DMS114 treated with DMSO at 0.1 percent for 48 hours (cell line): ENCODE measurements around the gene CARD8.
"Not testable (repeated sequence)": the region's sequence is repeated elsewhere in the genome, so short reads cannot be mapped to it uniquely, and the experiment has no call there.

Experiments
- DNase-seq: peaks from one replicate; lab custom pipeline; 2025; ENCODE audit not compliant: unreplicated experiment; lab: John Stamatoyannopoulos, UW

CARD8 gene

DNA sequence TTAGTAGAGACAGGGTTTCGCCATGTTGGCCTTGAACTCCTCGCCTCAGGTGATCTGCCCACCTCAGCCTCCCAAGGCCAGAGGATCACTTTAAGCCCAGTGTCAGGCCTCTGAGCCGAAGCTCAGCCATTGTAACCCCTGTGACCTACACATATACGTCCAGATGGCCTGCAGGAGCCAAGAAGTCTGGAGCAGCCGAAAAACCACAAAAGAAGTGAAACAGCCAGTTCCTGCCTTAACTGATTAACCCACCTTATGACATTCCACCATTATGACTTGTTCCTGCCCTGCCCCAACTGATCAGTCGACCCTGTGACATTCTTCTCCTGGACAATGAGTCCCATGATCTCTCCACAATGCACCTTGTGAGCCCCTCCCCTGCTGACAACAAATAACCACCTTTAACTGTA, 13.9 kb upstream of the CARD8 start:
- DNase-seq, result not testable (repeated sequence)

DNA sequence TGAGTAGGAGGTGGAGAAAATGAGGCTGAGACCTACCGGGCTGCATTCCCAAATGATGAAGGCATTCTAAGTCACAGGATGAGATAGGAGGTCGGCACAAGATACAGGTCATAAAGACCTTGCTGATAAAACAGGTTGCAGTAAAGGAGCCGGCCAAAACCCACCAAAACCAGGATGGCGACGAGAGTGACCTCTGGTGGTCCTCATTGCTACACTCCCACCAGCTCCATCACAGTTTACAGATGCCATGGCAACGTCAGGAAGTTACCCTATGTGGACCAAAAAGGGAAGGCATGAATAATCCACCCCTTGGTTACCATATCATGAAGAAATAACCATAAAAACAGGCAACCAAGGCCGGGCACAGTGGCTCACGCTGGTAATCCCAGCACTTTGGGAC, 9.6 kb upstream of the CARD8 start:
- DNase-seq, result not testable (repeated sequence)

DNA sequence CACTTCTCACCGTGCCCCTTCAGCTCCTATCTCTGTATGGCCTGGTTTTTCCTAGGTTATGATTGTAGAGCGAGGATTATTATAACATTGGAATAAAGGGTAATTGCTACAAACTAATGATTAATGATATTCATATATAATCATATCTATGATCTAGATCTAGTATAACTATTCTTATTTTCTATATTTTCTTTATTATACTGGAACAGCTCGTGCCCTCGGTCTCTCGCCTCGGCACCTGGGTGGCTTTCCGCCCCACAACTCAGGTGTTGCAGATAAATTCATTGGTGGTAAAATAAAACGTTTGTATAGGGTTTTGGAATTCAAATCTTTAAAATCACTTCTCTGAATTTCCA, 4.6 kb upstream of the CARD8 start:
- DNase-seq, result not testable (repeated sequence)

DNA sequence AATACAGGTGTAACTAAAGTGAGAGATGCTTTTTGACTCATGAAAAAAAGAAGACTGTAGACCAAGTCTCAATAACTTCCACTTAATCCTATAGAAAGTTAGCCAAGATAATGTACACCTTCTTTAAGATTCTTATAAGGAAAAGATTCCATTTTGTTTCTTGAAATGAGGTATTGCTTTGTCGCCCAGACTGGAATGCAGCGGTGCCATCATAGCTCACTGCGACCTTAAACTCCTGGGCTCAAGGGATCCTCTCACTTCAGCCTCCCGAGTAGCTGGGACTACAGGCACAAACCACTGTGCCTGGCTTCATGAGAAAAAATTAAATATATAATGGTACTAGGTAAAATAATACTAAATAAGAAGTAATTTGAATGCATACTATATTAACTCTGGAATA, 3.3 kb upstream of the CARD8 start:
- not testable (repeated sequence) for DNase-seq

DNA sequence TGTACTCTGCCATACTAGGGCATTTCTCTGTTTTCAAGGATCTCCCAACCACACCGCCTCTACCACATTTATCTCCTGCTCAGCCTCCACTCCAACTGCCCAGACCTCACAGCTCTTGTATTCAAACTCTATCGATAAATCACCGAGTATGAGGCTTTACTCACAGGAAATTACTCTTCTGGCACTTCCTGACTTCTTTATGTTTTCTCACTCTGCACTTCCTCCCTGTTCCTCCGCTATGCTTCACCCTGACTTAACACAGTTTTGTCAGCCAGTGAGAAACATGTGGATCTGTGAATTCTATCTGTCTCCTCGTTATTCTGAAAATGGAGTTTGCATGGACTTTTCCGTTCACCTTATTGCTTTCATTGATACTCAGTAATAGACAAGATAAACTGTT, 2.6 kb upstream of the CARD8 start:
- no peak for DNase-seq

DNA sequence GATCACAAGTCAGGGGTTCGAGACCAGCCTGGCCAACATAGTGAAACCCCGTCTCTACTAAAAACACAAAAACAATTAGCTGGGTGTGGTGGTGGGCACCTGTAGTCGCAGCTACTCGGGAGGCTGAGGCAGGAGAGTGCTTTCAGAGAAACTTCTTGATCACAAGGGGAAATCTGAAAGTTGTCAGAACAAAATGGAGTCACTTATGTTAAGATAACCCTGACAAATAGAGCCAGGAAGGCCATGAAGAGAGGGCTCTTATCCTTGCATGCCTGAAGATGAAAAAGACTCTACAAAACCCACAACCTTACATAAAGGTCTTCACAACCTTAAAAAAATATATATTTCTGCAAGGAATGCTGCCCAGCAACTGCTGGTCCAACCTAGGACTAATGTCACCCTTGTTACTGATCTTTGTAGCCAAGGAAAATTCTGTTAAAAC, 1.2 kb downstream of the CARD8 start:
- no peak for DNase-seq

DNA sequence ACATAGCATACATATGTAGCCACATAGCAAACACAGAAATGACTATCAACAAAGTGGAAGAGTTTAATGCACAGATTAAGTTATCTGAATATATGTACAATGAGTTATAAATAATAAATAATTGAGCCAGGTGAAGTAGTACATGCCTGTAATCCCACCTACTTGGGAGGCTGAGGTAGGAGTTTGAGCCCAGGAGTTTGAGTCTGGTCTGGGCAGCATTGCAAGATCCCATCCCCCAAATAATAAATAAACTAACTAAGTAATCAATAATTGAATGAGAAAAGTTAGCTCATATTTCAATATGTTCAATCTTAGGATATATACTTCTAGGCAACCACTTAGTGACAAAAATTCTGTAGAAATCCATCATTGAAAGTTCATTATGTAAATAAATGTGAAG, 1.7 kb downstream of the CARD8 start:
- DNase-seq, result no peak

DNA sequence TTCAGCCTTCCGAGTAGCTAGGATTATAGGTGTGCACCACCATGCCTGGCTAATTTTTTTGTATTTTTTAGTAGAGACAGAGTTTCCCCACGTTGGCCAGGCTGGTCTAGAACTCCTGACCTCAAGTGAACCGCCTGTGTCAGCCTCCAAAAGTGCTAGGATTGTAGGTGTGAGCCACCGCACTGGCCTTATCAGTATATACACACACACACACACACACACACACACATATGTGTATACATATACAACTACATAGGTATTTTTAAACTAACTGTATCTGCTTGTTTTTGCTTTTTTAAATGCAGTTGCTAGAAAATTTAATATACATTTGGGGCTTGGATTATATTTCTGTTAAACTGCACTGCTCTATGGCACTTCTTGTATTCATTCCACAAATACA, 3.1 kb downstream of the CARD8 start:
- no peak for DNase-seq

DNA sequence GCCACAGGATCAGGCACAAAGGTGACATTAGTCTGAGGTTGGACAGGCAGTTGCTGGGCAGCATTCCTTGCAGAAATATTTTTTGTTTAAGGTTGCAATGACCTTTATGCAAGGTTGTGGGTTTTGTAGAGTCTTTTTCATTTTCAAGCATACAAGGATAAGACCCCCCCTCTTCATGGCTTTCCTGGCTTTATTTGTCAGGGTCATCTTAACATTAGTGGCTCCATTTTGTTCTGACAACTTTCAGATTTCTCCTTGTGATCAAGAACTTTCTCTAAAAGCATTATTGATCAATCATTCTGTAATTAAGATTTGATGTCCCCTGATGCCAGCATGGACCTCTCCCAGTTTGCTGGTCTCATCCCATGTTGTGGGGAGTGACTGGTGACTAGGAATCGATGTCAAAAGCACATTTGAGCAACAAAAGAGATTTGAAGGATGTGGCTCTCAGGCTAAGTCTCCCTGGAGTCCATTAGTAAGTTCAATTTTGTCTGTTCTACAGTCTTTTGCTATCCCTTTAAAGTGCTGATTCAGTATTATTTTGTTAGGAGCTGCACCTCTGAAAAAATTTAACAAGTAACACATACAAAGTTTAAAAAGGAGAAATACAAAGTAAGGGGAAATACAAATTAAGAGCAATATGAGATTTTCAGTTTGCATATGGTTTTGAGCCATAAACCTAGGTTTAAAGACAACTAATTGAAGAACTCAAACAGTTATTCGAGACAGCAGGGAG, 5.3 kb downstream of the CARD8 start:
- no peak for DNase-seq

DNA sequence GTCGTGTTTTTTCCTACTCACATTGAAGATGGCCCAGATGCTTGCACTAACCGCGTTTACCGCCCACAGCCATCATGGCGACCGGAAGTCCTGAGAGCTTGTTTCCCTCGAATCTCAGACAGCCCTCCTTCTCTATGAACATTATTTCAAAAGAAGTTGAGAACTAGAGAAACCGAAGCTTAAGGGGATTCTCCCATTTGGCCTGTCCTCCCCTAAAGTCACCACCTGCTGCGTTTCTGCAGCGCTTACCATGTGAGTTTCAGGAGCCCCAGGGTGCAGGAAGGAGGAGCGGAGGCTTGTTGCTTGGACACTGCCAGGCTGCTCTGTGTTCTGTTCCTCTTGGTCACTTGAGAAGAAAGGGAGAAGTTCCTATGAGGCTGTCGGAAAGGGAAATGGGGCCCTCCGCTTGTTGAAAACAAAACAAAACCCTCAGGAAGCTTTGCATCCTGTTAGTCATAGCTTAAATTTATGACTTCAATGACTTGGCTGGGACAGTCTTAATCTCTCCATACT, 6.2 kb downstream of the CARD8 start:
- DNase-seq, result no peak

DNA sequence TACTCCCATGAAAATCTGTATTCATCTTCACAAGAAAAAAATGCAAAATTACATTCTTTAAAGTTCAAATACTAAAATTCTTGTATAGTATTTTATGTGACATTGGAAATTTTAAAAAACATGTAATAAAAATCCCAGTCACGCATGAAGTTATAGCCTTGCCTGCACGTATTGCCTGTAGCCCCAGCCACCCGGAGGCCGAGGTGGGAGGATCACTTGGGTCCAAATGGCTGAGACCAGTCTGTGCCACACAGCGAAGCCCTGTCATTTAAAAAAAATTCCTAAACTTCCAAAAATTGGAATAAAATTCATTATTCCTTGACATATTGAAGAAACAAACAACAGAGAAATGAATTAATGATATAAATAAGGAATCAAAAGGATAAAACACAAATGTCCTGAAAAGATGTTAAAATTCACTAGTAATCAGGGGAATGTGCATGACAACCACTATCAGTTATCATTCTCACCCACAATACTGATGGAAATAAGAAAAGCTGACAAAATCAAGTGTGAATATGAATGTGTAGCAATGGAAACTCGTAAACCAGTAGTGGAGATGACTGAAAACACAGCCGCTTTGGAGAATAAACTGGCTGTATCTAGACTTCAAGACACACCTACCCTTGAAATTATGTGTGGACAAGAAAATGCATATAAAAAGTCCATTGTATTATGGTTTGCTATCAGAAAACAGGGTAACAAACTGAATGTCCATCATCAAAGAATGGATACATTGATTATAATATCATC, 7.5 kb downstream of the CARD8 start:
- DNase-seq, result no peak

DNA sequence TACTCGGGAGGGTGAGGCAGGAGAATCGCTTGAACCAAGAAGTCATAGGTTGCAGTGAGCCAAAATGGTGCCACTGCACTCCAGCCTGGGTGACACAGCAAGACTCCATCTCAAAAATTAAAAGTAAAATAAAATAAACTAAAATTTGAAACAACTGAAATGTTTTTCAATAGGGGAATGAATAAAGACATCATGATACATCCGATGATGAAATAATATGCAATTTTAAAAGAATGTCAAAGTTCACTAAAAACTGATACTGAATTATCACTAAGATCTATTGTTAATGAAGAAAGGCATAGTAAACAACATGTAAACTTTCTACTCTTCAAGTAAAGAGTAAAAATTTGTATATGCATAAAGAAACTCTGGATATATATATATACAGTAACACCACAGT, 8.5 kb downstream of the CARD8 start:
- DNase-seq, result no peak

DNA sequence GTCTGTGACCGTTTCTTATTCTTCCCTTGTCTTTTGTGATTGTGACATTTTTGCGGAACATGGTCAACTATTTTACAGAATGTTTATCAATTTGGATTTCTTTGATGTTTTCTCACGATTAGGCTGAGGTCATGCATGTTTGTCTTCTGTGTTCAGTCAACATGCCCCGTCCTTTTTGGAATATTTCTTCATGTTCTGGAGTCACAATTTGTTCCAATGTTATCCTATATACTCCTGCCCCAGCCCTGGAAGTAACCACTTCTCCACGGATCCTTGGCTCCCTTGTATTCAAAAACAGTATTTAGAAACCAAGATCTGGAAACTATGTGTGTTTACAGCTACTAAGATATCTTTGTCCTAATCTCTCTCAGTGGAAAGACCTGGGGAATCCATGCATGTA, 9.6 kb downstream of the CARD8 start:
- no peak for DNase-seq

DNA sequence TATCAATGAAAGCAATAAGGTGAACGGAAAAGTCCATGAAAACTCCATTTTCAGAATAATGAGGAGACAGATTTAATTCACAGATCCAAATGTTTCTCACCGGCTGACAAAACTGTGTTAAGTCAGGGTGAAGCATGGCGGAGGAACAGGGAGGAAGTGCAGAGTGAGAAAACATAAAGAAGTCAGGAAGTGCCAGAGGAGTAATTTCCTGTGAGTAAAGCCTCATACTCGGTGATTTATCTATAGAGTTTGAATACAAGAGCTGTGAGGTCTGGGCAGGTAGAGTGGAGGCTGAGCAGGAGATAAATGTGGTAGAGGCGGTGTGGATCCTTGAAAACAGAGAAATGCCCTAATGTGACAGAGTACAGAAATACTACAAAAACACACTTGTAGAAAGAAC, 11.4 kb downstream of the CARD8 start:
- no peak for DNase-seq

DNA sequence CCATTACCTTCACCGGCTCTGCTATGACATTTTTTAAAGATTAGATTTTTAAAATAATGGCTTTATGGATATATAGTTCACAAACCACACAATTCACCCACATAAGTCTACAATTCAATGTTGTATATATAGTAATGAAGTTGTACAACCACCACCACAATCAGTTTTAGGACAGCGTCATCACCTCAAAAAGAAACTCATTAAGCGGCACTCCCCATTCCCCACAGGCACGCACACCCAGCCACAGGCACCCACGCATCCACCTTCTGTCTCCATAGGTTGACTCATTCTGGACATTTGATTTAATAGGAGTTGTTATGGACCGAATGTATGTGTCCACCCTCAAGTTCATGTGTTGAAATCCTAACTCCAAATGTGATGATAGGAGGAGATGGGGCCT, 13.9 kb downstream of the CARD8 start:
- DNase-seq, result not testable (repeated sequence)

DNA sequence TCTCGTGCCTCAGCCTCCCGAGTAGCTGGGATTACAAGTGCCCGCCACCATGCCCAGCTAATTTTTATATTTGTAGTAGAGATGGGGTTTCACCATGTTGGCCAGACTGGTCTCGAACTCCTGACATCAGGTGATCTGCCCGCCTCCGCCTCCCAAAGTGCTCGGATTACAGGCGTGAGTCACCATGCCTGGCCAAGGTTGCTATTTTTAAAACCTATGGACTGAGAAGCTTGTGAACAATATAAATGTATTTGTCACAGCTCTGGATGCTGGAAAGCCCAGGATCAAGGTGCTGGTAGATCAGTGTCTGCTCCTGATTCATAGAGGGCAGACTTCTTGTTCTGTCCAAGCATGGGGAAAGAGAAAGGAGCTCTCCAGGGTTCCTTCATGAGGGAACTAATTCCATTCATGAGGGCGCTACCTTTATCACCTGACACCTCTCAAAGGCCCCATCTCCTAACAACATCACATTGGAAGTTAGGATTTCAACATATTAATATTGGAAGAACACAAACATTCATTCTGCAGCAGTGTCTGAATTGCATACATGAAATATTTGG, 16.1 kb downstream of the CARD8 start:
- no peak for DNase-seq

DNA sequence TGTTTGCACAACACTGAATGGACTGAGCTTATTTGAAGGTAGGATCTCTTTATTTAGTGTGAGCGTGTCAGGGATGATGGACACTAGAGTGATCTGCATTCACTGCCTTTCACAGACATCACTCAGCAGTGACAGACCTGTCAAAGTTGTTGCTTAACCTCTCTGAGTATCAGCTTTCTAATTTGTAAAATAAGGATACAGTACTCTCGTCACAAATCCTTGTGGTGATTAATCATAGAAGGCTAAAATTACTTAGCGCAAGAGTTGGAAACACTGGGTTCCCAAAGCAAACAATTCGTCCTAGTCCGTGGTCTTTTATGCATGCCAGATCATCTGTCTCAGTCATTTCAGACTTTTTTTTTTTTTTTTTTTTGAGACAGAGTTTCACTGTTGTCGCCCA, 16.6 kb downstream of the CARD8 start:
- no peak for DNase-seq

DNA sequence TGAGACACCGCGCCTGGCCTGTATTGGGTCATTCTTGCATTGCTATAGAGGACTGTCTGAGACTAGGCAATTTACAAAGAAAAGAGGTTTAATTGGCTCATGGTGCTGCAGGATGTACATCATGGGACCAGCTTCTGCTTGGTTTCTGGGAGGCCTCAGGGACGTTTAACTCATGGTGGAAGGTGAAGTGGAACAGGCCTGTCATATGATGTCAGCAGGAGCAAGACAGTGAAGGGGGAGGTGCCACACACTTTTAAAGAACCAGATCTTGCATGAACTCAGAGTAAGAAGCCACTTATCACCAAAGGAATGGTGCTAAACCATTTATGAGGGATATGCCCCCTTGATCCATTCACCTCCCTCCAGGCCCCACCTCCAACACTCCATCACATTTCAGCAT, 18.7 kb downstream of the CARD8 start:
- DNase-seq, result no peak

DNA sequence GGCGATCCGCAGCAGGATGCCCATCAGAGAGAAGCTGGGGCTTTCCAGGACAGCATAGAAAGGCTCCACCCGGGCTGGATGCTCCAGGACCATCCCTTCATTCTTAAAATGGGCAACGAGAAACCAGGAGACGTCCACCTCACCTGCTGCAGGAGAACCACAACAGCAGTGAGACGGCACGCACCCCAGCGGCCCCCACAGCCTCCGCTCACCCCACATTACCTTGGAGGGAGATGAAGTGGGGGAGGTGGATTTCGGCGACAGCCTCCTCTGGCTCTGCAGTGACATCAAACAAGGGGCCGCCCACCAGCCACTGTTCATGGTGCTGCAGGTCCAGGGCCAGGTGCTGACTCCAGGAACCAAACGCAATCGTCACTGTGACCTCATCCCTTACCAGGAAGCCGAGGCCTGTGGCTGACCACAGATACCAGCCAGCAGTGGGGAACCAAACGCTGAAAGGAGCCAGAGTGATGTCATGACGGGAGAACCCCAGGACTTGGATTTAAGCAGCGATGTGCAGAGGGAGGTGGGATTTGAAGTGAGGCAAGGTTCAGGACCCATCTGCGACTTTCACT, 25.1 kb downstream of the CARD8 start:
- no peak for DNase-seq

DNA sequence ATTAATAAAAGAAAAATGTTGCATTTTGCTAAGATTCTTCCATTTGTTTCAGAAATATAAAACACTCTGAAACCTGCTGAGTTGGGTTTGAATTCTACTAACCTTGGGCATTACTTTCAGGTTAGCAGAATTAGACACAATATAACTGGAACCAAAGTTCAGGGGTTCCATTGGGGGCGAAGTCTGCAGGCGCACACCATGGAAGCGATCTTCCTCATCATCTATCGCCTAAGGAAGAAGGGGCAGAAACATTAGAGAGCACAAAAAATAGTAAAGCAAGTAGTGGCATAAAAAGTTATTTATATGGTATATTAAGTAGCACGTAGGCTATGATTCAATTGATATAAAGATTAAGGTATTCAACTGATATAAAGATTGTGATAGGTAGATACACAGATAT, 34.1 kb downstream of the CARD8 start:
- no peak for DNase-seq

DNA sequence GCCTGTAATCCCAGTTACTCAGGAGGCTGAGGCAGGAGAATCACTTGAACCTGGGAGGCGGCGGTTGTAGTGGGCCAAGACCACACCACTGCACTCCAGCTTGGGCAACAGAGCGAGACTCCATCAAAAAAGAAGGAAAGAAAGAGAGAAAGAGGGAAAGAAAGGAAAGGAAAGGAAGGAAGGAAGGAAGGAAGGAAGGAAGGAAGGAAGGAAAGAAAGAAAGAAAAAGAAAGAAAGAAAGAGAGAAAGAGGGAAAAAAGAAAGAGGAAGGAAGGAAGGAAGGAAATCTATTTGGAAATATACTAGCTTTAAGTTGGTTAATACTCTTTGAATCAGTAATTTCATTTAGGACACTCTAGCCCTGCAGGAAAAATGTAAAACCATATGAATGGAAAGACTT, 34.9 kb downstream of the CARD8 start:
- not testable (repeated sequence) for DNase-seq

DNA sequence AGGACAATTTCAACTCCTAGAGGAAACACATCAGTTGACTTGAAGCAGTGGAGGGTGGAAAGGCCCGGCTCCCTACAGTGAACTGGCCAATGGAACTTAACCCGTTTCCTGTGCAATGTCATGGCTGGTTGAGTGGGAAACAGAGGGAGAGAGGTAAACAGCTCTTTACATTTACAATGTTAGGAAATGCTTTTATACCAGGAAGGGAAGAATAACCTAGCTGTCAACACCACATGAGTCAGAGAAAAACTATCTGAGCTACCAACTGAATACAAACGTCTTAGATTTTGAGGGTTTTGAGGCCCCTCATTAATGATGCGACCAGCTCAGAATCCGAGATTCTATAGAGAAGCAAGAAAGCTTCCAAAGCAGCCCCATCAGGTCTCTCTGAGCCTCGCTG, 36.7 kb downstream of the CARD8 start:
- DNase-seq, result no peak
